GM23338 (cell line): ENCODE results near the gene SEMA6B. TPM values are rescaled to one million over a fixed set of nuclear protein-coding genes. Genes with fewer than 3 reads are reported as not detected.

Experiments
- ATAC-seq: fragments of 200-7000 bp; cut with Tn5 transposase; 3 replicates; pipeline ENCODE4 v1.9.1; 2020
- DNase-seq: peaks from one replicate; pipeline ENCODE4 v3.0.0-alpha.2; 2015; ENCODE audit warnings: low spot score
- H2AFZ ChIP-seq: fragments of 200-600 bp; sonication (generic); 2 replicates; pipeline ENCODE4 v1.8.0; 2016; ENCODE audit warnings: antibody characterized with exemption, mild to moderate bottlenecking, moderate library complexity
- H3F3A ChIP-seq: fragments of 200-600 bp; sonication (generic); replicated peaks from 2 replicates; pipeline ENCODE4 v1.8.0; 2017; ENCODE audit warnings: antibody characterized with exemption, mixed run types, low read depth
- H3K27ac ChIP-seq: fragments of 200-600 bp; sonication (generic); 2 replicates; pipeline ENCODE4 v1.6.1; 2016; ENCODE audit warnings: low read depth
- H3K27me3 ChIP-seq: fragments of 200-600 bp; sonication (generic); 2 replicates; pipeline ENCODE4 v1.8.0; 2016; ENCODE audit warnings: mild to moderate bottlenecking, mixed run types, moderate library complexity; ENCODE audit not compliant: insufficient read depth
- H3K36me3 ChIP-seq: fragments of 200-600 bp; sonication (generic); 2 replicates; pipeline ENCODE4 v1.8.0; 2016; ENCODE audit warnings: mild to moderate bottlenecking; ENCODE audit not compliant: insufficient read depth
- H3K4me1 ChIP-seq: fragments of 200-600 bp; sonication (generic); 2 replicates; pipeline ENCODE4 v1.8.0; 2016; ENCODE audit warnings: mild to moderate bottlenecking, moderate library complexity; ENCODE audit not compliant: insufficient read depth
- H3K4me2 ChIP-seq: fragments of 200-600 bp; sonication (generic); 2 replicates; pipeline ENCODE4 v1.7.1; 2017; ENCODE audit warnings: mixed run types
- H3K4me3 ChIP-seq: fragments of 200-600 bp; sonication (generic); 2 replicates; pipeline ENCODE4 v1.6.1; 2016; ENCODE audit warnings: mixed run types
- H3K79me2 ChIP-seq: fragments of 200-600 bp; sonication (generic); replicated peaks from 2 replicates; pipeline ENCODE4 v1.8.0; 2017; ENCODE audit warnings: mild to moderate bottlenecking; ENCODE audit not compliant: insufficient read depth
- H3K9me2 ChIP-seq: fragments of 200-600 bp; sonication (generic); 2 replicates; pipeline ENCODE4 v1.8.0; 2017; ENCODE audit not compliant: insufficient read depth
- H4K20me1 ChIP-seq: fragments of 200-600 bp; sonication (generic); replicated peaks from 2 replicates; pipeline ENCODE4 v1.8.0; 2017; ENCODE audit warnings: mild to moderate bottlenecking; ENCODE audit not compliant: insufficient read depth
- H3K27ac Mint-ChIP-seq: 2 replicates; pipeline ENCODE4 v1.8.0; 2020; ENCODE audit warnings: inconsistent platforms, mild to moderate bottlenecking, moderate library complexity, mixed read lengths
- H3K27me3 Mint-ChIP-seq: 3 replicates; pipeline ENCODE4 v1.8.0; 2022; ENCODE audit warnings: low read depth, mild to moderate bottlenecking, moderate library complexity, mixed read lengths, inconsistent platforms; ENCODE audit not compliant: insufficient read depth, poor library complexity
- H3K36me3 Mint-ChIP-seq: 3 replicates; pipeline ENCODE4 v1.8.0; 2021; ENCODE audit warnings: low read depth, mild to moderate bottlenecking, inconsistent platforms, moderate library complexity, mixed read lengths
- H3K4me1 Mint-ChIP-seq: 3 replicates; pipeline ENCODE4 v1.8.0; 2020; ENCODE audit warnings: mild to moderate bottlenecking, inconsistent platforms, mixed read lengths
- H3K4me3 Mint-ChIP-seq: 3 replicates; pipeline ENCODE4 v1.8.0; 2021; ENCODE audit warnings: moderate library complexity, mild to moderate bottlenecking, inconsistent platforms, mixed read lengths
- H3K9me3 Mint-ChIP-seq: 3 replicates; pipeline ENCODE4 v1.8.0; 2020; ENCODE audit warnings: moderate library complexity, mild to moderate bottlenecking, inconsistent platforms, mixed read lengths
- CREB1 ChIP-seq: fragments of 250-450 bp; sonication (Bioruptor Pico); IDR thresholded peaks from 2 replicates; pipeline ENCODE4 v1.5.0; 2020; ENCODE audit warnings: low read depth, mild to moderate bottlenecking, moderate library complexity
- CTCF ChIP-seq, 2 experiments: fragments of 200-600 bp in 1 of 2; sonication (generic) in 1 of 2; conservative IDR thresholded peaks; 2 replicates each; pipeline versions ENCODE4 v1.5.1 to v1.6.1; 2016 to 2017; ENCODE audit warnings: antibody characterized with exemption in 2 of 2, low read depth in 2 of 2, mild to moderate bottlenecking in 2 of 2, moderate library complexity in 1 of 2
- ETS1 ChIP-seq: IDR thresholded peaks from 2 replicates; pipeline ENCODE4 v1.6.1; 2016; ENCODE audit warnings: antibody characterized with exemption
- EZH2 ChIP-seq: fragments of 200-600 bp; sonication (generic); IDR thresholded peaks from one replicate; pipeline ENCODE4 v1.8.0; 2017; ENCODE audit warnings: antibody characterized with exemption, mild to moderate bottlenecking, low read depth; ENCODE audit not compliant: unreplicated experiment
- JUNB ChIP-seq: IDR thresholded peaks from one replicate; pipeline ENCODE4 v1.6.1; 2016; ENCODE audit warnings: antibody characterized with exemption; ENCODE audit not compliant: unreplicated experiment
- NANOG ChIP-seq: IDR thresholded peaks from 2 replicates; pipeline ENCODE4 v1.6.1; 2016; ENCODE audit warnings: antibody characterized with exemption, borderline replicate concordance
- POLR2AphosphoS5 ChIP-seq: IDR thresholded peaks from 2 replicates; pipeline ENCODE4 v1.6.1; 2016; ENCODE audit warnings: antibody characterized with exemption, low read depth
- REST ChIP-seq: IDR thresholded peaks from one replicate; pipeline ENCODE4 v1.6.1; 2018; ENCODE audit warnings: antibody characterized with exemption; ENCODE audit not compliant: unreplicated experiment
- STAT1 ChIP-seq: IDR thresholded peaks from one replicate; pipeline ENCODE4 v1.6.1; 2016; ENCODE audit warnings: antibody characterized with exemption; ENCODE audit not compliant: unreplicated experiment
- ZNF114 ChIP-seq: fragments of 250-450 bp; sonication (Bioruptor Pico); IDR thresholded peaks from 2 replicates; pipeline ENCODE4 v1.5.0; 2020; ENCODE audit warnings: mild to moderate bottlenecking, moderate library complexity
- ZNF331 ChIP-seq: fragments of 250-450 bp; sonication (Bioruptor Pico); IDR thresholded peaks from 2 replicates; pipeline ENCODE4 v1.5.0; 2020; ENCODE audit warnings: low read depth, mild to moderate bottlenecking, moderate library complexity
- polyA plus RNA-seq: library from polyadenylated mRNA; unstranded; fragments of >200 nt; fragmentation: Nextera tagmentation; extraction: Ambion mirVana; gene quantifications from 2 replicates; pipeline ENCODE4 v1.2.1, GENCODE V29; 2016
- total RNA-seq: library from RNA; depleted of rRNA; stranded (reverse); fragments of >200 nt; shearing (Covaris generic); gene quantifications from 2 replicates; pipeline ENCODE4 v1.2.3, GENCODE V29; 2014

The SEMA6B gene
- total and polyA plus RNA-seq, 2 experiments from 2014 or later, result 5.3 to 42.7 TPM

GRCh38 chr19:4593409-4593851 lies 33.9 kb upstream of the SEMA6B start:
- H3K4me1 Mint-ChIP-seq, result peaks cover 15% of the 10 kb centered on the region
- Histone ChIP-seq H3K27ac (no peak overlapping the region), H3K4me1 (0 out of 2 replicates have a peak, but pooled peaks cover 4% of the 10 kb centered on the region), H4K20me1 (no peaks in the 10 kb centered on the region), H3K79me2 (no peaks in the 10 kb centered on the region), H3K9me2 (no peaks in the 10 kb centered on the region), H3K4me2 (no peak overlapping the region), H3K36me3 (no peaks in the 10 kb centered on the region), H3F3A (peaks cover 8% of the 10 kb centered on the region; the same call in 1 of the 2 replicates), H3K27me3 (peaks cover 22% of the 10 kb centered on the region), H3K4me3 (no peak overlapping the region), H2AFZ (no peak overlapping the region)
- H3K9me3 Mint-ChIP-seq, result no peaks in the 10 kb centered on the region
- peaks cover 19% of the 10 kb centered on the region for H3K27me3 Mint-ChIP-seq
- DNase-seq (no peak), ATAC-seq (no peak)
- no peaks in the 10 kb centered on the region for H3K36me3 Mint-ChIP-seq
- TF ChIP-seq CREB1 (CRISPR knock-in tag) (no peak), EZH2 (no peak), JUNB (no peak), NANOG (no peak), POLR2AphosphoS5 (no peak), STAT1 (no peak), ZNF331 (CRISPR knock-in tag) (no peak), CTCF (conservative IDR thresholded peaks at IDR 0.05; ENCODE audit: low read depth in 2 of 2) (no peak), ETS1 (no peak), ZNF114 (no peak), REST (no peak)
- no peak overlapping the region for H3K4me3 Mint-ChIP-seq
- H3K27ac Mint-ChIP-seq, result no peak overlapping the region
